Measurements from ENCODE around the gene PHF21B.

Gene PHF21B

DNA sequence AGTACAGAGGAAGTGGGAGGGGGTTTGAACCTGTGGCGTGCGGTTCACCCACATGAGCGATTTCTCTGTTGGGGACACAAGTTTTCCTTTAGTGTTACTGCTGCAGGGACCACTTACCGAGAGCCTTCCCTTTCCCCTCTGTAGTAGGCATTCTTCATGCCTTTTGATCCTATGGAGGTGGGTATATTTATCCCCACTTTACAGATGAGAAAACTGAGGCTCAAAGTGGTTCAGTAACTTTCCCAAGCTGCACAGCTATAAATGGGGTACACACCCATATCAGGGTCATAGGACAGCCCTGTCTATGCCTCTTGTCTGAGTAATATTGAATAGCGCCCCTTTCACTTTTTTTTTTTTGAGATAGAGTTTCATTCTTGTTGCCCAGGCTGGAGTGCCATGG is 3.3 kb upstream of the PHF21B start:
- FAIRE-seq, result no peak

DNA sequence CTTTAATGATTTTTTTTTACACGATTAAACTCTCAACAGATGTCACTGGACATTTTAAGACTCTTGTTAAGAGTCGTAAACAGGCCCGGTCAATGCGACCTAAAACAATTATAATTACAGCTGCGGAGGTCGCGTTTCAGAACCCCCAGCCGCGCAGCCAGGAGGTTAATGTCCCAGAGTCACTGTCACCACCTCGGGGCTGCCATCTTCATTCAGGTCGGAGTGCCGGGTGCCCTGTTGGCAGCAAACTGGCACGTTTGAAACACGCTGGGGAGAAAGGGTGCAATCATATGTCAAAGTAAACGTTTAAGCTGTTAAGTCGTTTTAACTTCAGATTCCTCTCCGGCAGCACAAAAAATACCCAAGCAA is 711 bp upstream of the PHF21B start:
- FAIRE-seq, result no peak

DNA sequence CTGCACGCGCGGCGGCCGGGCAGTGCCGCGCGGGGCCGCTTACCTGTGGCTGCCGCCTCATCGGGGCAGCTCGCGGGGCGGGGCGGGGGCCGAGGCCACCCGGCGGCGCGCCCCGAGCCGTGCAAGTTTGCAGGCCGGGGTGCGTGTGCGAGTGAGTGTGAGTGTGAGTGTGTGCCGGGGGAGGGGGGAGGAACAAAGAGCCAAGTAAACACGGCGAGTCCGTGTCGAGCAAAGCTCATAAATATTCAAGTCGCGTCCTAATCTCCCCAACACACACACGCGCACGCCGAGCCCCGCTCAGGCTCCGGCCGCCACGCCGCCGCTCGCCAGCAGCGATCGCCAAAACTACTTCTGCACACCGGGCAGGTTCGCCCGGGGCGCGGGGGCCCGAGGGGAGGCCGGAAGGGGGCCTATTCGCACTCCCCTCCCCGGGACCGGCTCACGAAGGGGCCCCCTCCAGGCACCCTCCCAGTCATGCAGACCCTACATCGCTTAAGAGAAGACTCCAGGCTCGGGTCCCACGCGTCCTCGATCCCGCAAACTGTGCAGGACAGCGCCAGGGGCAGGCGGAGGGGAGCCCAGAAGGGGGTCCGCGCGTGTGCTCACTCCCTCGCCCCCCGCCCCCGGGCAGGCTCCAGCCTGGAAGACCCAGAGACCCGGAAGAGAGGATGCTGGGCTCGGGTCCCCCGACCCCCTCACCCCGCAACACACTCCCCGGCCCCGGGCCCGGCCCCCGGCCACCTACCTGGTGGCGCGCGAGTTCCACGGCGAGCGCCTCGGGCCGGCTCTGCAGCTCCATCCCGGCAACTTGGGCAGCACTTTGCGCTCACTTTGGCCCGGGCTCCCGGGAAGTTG is 827 bp downstream of the PHF21B start:
- FAIRE-seq, result no peak

DNA sequence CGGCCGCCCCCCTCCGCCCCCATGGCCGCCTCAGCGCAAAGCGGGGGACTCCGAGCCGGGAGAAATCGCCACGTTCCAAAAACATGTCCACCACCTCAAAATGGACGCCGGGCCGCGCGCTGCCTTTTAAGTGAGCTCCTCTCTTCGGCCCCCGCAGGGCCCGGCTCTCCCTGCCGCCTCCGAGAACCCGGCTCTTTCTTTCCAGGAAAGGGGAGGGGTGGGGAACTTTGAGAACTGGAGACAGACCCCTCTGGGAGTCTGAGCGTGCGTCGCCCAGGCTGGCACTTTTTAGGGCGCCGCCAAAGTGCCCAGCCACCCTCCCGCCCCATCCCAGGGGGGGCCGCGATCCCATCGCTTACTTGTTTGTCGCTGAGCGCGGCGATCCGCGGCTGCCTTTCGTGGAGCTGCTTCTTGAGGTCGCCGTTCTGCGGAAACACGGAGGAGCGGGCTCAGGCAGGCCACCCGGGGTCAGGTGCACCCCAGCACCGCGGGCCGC is 1.6 kb downstream of the PHF21B start:
- no peak for FAIRE-seq

DNA sequence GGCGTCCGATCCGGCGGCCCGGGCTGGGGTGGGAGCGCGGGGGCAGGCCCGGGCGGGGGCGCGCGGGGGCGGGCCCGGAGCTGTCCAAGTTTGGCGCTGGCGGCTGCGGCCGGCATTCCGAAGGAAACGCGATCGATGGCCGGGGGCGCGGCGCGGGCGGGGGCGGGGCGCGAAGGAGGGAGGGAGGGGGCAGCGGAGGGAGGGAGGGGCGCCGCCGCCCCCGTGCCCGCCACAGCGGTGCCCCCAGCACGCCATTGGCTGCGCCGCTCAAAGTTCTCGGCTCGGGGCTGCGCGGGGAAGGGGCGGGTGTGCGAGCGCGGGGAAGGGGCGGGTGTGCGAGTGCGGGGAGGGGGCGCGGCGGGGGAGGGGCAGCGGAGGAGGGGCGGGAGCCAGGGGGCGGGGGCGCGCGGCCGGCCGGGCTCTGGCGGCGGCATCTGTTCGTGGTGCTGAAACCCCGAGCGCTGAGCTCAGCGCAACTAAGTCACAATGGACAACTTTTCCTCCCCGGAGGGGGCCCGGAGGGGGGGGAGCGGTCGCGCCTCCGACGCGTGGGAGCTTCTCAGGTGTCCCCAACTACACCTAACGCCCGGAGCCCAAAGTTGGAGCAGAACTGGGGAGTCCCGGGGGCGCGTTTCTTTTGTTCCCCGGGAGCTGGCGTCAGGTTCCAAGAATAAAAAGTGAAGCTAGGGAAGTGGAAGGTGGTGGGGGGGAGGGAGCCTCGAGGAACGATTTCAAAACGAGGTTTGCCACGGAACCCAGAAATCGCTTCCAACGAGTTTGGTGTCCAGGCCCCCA is 2.2 kb downstream of the PHF21B start:
- no peak for FAIRE-seq

DNA sequence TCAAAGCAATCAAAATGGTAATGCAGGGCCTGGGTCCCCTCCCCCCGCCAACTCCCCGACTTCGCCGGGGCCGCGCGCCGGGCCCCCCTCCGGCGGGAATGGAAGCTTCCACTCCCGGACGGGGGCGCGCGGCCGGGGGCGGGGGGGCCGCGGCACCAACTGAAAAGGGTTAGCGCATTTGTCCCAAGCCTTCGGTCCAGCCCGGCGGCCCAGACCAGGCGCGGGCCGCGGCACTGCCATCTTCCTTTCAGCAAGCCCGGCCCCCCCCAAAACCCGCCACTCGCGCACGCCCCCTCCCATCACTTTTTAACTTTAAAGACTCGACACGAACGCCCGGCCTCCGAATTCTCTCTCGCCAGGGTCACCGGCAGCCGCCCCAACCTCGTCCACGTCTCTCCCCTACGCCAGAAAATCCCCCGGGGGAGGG is 2.8 kb downstream of the PHF21B start:
- FAIRE-seq, result no peak

DNA sequence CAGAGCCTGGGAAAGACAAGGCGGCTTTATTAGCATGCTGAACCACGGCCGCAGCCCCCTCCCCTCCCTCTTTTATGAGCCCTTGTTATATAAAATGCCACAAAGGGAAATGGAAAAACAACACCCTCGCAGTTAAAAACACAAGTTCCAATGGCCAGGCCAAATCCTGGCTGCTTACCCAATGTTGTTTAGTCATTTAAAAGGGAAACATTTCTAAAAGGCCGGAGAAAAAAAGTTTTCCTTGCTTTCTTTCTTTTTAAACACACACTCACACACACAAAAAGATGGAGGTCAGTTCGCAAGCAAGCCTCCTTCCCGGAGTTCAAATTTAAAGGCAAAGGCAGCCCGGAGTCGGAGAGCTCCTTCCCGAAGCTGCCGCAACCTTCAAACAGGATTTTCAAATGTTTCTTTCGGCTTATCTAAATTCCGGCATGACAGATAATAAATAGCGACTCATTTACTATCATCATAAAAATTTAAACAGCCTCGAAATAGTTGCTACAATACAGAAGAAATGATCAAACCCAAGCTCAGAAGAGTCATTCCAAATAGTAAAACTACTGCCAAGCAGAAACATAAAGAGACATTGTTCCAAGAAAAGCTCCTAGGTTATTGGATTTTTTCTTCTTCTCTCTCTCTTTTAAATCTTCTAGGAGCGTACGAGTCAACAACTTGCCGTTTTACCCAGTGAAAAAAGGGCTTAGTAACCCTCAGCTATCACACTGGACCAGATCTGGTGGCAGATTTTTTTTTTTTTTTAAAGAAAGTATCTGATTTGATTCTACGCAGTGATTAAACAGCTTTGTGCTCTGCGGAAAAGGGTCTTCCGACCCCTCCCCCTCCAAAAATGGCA is 3.5 kb downstream of the PHF21B start:
- FAIRE-seq, result no peak

DNA sequence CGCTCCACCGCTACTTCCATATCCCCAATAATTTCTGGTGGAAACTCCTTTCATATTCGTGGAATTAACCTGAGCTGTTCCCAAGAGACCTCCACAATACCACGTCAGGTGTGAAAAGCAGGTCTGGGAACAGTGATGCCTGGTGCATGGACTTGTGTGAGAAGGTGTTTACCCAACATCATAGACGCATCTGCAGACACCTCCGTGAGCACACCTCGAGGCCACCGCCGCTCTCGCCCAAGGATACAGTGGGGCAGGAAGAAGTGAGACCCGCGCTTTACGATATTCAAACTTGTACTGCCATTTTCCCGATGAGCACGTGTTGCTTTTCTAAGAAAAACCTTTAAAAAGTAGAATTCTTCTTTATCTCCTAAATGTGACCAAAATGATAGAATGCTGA is 8.2 kb downstream of the PHF21B start:
- FAIRE-seq, result no peak

DNA sequence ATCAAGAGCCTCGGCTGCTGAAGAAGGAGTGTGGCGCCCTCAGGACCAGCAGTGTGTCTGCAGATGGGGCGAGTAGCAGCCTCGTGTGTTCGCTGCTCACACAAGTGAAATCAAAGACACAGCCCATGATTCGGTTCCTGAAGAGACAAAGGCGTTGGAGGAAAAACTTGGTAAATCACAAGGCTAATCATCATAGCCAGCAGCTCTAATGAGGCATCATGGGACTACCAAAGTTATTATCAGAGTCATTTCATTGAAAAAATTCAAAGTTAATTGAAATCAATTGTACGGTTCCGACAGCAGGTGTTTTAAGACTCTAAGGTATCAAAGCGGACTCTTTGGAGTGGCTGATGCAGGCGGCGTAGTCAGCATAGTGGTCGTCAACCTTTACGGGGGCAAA is 9.5 kb downstream of the PHF21B start:
- no peak for FAIRE-seq

DNA sequence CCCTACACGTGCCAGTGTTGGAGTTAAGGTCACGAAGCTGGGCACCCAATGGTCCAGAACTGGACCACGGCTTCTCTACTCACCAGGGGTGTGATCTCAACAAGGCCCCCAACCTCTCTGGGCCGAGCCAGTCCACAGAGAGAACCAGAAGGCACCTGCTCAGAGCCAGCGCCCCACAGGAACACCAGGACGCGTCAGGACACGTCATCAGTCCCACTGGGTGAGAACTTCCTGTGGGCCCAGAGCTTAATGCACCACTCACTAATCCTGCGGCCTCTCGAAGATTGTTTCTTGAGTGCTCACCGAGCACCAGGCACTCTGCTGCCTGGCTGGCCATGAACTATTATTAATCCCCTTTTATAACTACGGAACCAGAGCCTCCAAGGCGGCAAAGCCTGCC is 10.1 kb downstream of the PHF21B start:
- no peak for FAIRE-seq

DNA sequence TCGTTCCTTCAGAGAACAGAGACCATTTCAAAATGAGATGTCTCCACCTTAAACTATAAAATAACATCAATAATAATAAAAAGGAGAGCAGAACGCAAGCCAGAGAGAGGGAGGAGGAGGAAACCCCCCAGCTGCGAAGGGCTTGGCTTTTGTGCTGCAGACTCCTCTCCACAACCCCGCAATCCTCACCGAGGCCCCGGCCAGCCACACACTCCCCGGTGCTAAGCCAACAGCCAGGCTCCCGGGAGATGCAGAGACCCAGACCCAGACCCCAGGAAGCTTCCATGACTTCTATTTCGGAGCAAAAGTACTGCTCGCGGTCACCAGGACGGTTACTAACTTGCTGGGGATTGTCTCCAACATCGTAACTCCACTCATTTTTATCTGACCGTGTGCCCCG is 10.6 kb downstream of the PHF21B start:
- no peak for FAIRE-seq

DNA sequence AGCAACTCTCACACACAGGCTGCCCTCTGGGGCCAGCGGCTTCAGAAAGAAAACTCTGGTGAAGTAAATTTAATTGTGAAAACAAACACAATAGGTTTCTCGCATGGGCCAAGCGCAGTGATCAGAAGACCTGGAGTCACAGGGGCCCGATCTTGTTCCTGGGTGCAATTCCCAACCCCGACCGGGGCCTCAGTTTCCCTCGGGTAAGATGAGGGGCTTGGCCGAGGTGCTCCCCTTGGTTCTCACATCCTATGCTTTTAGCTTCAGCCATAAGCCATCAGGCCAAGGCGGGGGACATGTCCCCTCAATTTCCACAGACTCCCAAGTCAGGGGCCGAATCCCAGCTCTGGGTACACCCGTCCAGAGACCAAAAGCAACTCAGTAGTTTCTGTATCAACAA is 11.5 kb downstream of the PHF21B start:
- no peak for FAIRE-seq

DNA sequence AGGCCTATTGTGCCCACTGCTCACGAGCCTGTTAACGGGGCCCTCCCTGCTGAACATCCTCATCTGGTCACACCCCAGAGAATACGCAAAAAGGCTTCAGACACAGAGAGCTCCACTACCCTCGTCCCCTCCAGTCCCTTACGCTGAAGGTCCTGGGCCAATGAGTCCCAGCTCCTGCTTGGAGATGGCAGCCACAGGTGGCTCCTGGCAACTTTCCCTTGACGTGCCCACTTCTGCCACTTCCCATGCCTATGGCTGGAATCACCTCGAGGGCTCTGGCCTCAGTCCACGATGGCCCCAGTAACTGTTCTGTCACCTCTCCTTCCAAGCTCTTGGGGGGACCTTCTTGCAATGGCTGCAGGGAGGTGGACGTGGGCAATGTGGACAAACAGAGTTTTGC is 12.7 kb downstream of the PHF21B start:
- no peak for FAIRE-seq

DNA sequence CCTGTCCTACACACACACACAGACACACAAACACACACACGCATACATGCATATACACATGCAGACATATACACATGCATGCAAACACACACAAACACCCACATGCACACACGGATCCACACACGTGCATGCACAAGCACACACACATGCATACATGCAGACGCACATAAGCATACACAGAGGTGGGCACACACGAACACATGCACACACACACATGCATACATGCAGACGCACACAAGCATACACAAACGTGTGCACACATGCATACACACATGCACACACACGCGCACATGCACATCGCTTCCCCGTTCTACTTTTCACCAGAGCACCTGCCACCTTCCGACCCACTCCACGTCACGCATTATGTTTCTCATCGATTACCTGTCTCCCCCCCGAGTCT is 13.2 kb downstream of the PHF21B start:
- FAIRE-seq, result no peak

DNA sequence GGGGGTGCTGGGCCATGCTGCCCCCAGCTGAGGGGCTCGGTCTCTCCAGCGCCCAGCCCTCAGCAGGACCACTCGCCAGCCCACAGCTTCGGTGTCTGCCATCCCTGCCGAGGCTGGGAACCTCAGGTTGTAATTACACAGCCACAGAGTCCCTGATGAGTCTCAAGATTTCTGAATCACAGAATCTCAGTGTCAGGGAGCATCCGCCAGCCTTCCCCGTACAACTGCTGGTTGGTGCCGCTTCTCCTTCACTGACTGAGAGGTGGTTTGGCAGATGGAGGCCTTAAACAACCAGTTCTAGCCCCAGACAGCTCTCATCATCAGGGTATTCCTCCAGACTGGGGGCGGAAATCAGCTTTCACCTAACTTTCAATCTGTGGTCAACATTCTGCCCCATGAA is 13.7 kb downstream of the PHF21B start:
- no peak for FAIRE-seq

DNA sequence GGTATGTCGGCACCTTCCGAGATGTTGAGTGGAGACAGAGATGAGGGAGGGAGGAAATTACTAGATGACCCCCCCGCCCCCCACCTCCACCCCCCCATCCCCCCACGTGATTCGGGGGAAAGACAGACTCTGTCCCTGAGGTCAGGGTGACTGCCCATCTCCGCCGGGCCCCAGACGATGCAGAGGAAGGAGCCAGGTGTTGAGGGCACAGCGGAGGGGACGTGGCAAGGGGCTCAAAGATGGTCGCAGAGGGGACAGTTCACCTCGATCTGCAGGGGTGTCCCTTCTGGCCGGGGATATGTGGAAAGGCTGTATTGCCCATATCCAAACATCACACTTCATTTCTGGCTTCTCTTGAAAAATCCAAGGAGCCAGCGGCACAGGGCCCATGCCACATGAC is 14.1 kb downstream of the PHF21B start:
- FAIRE-seq, result no peak

DNA sequence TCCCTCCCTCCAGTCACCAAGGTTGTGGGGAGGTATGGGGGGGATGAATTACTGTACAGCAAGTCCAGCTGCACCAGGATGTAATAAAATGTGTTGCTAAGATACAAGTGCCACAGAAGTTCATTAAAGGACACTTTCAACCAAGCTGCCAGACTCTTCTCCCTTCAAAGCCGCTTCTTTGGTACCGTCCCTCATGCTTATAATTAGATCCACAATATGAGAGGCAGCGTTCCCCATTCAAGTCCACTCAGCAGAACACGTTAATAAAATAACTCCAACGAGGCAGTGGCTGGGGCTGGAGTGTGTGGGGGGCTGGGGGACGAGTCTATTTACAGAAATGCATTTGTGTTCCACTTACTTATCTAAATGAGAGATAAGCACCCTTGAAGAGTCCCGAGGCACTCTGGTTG is 14.7 kb downstream of the PHF21B start:
- FAIRE-seq, result no peak

DNA sequence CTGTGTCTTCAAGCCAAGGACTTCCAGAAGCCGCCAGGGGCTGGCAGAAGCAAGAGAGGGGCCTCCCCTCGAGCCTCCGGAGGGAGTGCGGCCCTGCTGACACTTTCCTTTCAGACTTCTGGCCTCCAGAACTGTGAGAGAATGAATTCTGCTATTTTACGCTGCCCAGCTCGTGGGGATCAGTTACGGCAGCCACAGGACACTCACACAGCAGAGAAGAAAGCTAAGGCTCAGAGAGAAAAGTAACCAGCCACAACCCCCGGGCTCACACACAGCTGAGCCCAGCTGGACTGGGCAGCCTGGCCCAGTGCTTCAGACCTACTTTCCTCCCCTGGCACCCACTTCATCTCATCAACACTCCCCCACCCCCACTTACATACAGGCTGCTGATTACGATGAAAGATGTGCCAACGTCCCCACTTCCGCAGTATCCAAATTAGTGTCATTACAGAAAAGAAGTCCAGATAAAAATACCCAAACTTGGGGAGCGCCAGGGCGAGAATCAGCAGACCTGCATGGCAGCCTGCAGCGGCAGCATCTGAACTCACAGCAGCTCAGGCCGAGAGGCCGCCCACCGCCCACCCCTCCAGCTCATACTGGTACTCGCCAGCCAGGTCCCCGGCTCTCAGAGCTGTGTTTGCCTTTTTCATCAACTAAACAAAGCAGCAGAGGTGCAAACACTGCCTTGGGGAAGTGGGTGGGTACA is 15.3 kb downstream of the PHF21B start:
- no peak for FAIRE-seq

DNA sequence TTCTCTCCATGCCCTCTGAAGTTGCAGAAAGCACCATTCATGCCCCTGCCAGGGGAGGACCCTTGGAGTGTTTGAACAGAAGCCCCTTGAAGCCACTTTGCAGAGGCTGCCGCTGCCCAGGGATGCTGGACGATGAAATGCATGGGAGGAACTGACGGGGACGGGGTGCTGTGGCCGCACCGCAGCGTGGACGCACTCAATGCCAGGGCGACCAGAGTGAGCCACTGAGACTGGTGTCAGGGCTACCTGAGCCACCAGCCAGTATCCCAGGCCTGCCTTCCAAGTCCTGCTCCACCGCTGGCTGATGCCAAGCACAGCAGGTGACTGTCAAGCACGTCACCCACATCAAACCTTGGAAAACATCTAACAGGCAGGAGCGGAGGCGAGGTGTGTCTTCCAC is 17.6 kb downstream of the PHF21B start:
- FAIRE-seq, result no peak

DNA sequence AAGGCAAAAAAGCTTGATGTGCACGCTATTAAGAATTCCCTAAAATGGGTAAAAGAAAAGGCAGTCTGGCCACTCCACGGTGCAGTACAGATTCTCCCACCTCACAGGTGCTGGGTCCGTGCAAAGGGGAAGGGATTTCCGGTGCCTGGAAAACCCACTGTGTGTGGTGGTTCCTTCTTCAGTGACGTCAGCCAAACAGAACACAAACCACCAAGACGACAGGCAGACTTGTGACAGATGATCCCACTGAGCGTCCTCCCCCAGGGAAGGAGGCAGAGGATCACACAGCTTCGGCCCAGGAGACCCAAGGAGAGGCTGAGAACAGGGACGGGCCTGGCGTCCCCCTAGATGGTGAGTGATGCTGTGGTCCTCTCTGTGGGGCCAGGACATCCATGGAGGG is 18.6 kb downstream of the PHF21B start:
- no peak for FAIRE-seq

DNA sequence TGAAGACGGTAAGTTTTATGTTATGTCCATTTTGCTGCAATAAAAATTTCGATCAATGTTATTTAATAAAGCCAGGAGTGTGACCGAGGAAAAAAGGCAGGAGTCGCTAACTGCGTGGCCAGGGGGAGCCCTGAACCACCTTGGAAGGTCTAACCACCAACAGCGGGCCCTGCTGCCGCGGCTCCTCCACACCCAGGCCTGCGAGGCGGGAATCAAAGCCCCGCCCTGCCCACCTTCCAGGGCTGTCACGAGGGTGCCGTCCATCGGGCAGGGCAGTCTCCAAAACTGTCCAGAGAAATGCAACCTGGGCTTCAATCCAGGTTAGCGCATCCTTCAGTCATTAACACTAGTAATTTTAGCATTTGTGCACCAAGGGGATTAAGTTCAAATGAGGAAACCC is 19.0 kb downstream of the PHF21B start:
- no peak for FAIRE-seq

DNA sequence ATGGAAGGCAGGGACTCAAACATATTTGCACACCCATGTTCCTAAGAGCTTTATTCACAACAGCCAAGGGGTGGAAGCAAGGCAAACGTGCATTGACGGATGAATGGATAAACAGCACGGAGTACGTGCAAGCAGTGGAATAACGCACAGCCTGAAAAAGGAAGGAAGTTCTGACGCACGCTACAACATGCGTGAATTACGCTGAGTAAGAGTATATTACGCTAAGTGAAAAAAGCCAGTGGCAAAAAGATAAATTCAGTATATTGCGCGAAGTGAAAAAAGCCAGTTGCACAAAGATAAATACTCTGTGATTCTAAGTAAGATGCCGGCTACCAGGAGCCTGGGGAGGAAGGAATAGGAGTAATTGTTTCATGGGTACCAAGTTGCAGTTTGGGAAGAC is 19.5 kb downstream of the PHF21B start:
- FAIRE-seq, result no peak

DNA sequence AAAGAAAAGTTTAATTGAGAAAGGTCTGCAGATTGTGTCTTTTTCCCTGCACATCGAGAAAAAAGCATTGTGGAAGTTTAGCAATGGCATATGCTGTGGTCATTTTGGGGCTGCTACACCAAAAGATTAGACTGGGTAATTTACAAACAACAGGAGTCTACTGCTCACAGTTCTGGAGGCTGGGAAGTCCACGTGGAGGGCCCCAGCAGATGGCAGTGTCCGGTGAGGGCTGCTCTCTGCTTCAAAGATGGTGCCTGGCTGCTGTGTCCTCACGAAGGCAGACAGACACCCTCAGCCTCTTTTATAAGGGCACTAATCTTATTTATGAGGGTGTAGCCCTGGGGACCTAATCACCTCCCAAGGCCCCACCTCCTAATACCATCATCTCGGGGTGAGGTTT is 21.1 kb downstream of the PHF21B start:
- FAIRE-seq, result no peak

Data from TTC549 (cell line).